Measurements from ENCODE around the gene GBP6. TPM values are rescaled to one million over a fixed set of nuclear protein-coding genes. Genes with fewer than 3 reads are reported as not detected.
"Not testable (repeated sequence)": the region's sequence is repeated elsewhere in the genome, so short reads cannot be mapped to it uniquely, and the experiment has no call there.

GBP6 gene
- total RNA-seq, 6 experiments from 2014 or later, result not detected

GRCh38 chr1:89337903-89338302, 26.0 kb upstream of the GBP6 start:
- TF ChIP-seq CTCF (IDR thresholded peaks at IDR 0.05), result no peak
- no peak for DNase-seq
- Mint-ChIP-seq H3K36me3 (ENCODE audit: low read depth) (no peaks in the 10 kb centered on the region), H3K9me3 (peaks cover 2% of the 10 kb centered on the region; the same call in 1 of the 2 replicates), H3K27ac (no peak overlapping the region), H3K27me3 (ENCODE audit: insufficient read depth) (peaks cover 2% of the 10 kb centered on the region), H3K4me3 (no peak overlapping the region), H3K4me1 (ENCODE audit: low read depth) (no peaks in the 10 kb centered on the region)

- TF ChIP-seq CTCF (IDR thresholded peaks at IDR 0.05), result no peak
- DNase-seq, result no peak
- H3K4me1 Mint-ChIP-seq (ENCODE audit: low read depth), result no peaks in the 10 kb centered on the region
- no peak overlapping the region for H3K4me3 Mint-ChIP-seq
- no peaks in the 10 kb centered on the region for H3K9me3 Mint-ChIP-seq
- peaks cover 2% of the 10 kb centered on the region for H3K27me3 Mint-ChIP-seq (ENCODE audit: insufficient read depth)
- no peaks in the 10 kb centered on the region for H3K36me3 Mint-ChIP-seq (ENCODE audit: low read depth)
- H3K27ac Mint-ChIP-seq, result no peak overlapping the region
Observed at GRCh38 chr1:89339039-89339438, 24.8 kb upstream of the GBP6 start.

GRCh38 chr1:89345479-89345878, 18.4 kb upstream of the GBP6 start:
- not testable (repeated sequence) for H3K4me3 Mint-ChIP-seq; H3K36me3 Mint-ChIP-seq (ENCODE audit: low read depth); H3K9me3 Mint-ChIP-seq; DNase-seq; H3K27me3 Mint-ChIP-seq (ENCODE audit: insufficient read depth); H3K4me1 Mint-ChIP-seq (ENCODE audit: low read depth); H3K27ac Mint-ChIP-seq

GRCh38 chr1:89347296-89347695, 16.6 kb upstream of the GBP6 start:
- no peaks in the 10 kb centered on the region for H3K4me1 Mint-ChIP-seq (ENCODE audit: low read depth)
- no peak for DNase-seq
- H3K9me3 Mint-ChIP-seq, result no peaks in the 10 kb centered on the region
- H3K27me3 Mint-ChIP-seq (ENCODE audit: insufficient read depth), result no peaks in the 10 kb centered on the region; the same call in 1 of the 2 replicates
- no peak for TF ChIP-seq CTCF (IDR thresholded peaks at IDR 0.05)
- no peak overlapping the region for H3K4me3 Mint-ChIP-seq
- H3K36me3 Mint-ChIP-seq (ENCODE audit: low read depth), result no peaks in the 10 kb centered on the region
- no peak overlapping the region for H3K27ac Mint-ChIP-seq

- no peak for DNase-seq
- TF ChIP-seq CTCF (IDR thresholded peaks at IDR 0.05), result no peak
- no peak overlapping the region for H3K27ac Mint-ChIP-seq
- no peaks in the 10 kb centered on the region for H3K27me3 Mint-ChIP-seq (ENCODE audit: insufficient read depth)
- H3K4me3 Mint-ChIP-seq, result no peak overlapping the region
- no peaks in the 10 kb centered on the region for H3K9me3 Mint-ChIP-seq
- no peaks in the 10 kb centered on the region for H3K36me3 Mint-ChIP-seq (ENCODE audit: low read depth)
- no peaks in the 10 kb centered on the region for H3K4me1 Mint-ChIP-seq (ENCODE audit: low read depth)
Observed at GRCh38 chr1:89350298-89350697, 13.6 kb upstream of the GBP6 start.

- no peaks in the 10 kb centered on the region for H3K36me3 Mint-ChIP-seq (ENCODE audit: low read depth)
- TF ChIP-seq CTCF (IDR thresholded peaks at IDR 0.05), result no peak
- H3K4me1 Mint-ChIP-seq (ENCODE audit: low read depth), result peaks cover 5% of the 10 kb centered on the region
- H3K27me3 Mint-ChIP-seq (ENCODE audit: insufficient read depth), result no peaks in the 10 kb centered on the region
- no peak for DNase-seq
- no peaks in the 10 kb centered on the region for H3K9me3 Mint-ChIP-seq
- H3K4me3 Mint-ChIP-seq, result no peak overlapping the region
- H3K27ac Mint-ChIP-seq, result no peak overlapping the region
Observed at GRCh38 chr1:89351597-89352311, 12.1 kb upstream of the GBP6 start.

Measured in HFFc6 (cell line).